Measurements from ENCODE around the gene STK39. TPM values are rescaled to one million over a fixed set of nuclear protein-coding genes. Genes with fewer than 3 reads are reported as not detected.
A peak's percentile ranks its signal among the peaks of the same experiment; 100 is the strongest.

The STK39 gene
- polyA plus RNA-seq, 1 donor from 2014 or later = 9.5 TPM

DNA sequence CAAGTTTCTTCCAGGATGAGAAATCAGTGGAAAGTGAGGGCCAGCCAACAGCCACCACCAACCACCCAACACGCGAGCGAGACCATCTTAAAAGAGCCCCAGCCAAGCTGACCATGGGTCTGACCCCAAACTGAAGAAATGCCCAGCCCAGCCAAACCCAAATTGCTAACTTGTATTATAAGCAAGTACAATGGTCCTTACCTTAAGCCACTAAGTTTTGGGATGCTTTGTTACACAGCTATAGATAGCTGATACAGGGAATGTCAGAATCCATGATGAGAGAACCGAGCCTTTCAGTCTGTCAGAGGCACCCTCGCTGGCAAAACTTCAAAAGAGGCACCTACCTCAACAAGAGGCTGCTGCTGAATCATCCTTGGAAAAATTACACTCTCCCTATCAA is 17.0 kb downstream of the STK39 start:
- H3K4me2 ChIP-seq (ENCODE audit: low read length) = no peak overlapping the region
- H3K9ac ChIP-seq (ENCODE audit: low read length) = no peak overlapping the region
- H4K20me1 ChIP-seq (ENCODE audit: insufficient read depth) = no peaks in the 10 kb centered on the region
- no peak overlapping the region for H2AFZ ChIP-seq (ENCODE audit: low read depth, low read length)
- no peak for TF ChIP-seq RAD21 (conservative IDR thresholded peaks at IDR 0.05)
- no peak for TF ChIP-seq REST (IDR thresholded peaks at IDR 0.05; ENCODE audit: borderline replicate concordance)
- TF ChIP-seq, protein P1, sequence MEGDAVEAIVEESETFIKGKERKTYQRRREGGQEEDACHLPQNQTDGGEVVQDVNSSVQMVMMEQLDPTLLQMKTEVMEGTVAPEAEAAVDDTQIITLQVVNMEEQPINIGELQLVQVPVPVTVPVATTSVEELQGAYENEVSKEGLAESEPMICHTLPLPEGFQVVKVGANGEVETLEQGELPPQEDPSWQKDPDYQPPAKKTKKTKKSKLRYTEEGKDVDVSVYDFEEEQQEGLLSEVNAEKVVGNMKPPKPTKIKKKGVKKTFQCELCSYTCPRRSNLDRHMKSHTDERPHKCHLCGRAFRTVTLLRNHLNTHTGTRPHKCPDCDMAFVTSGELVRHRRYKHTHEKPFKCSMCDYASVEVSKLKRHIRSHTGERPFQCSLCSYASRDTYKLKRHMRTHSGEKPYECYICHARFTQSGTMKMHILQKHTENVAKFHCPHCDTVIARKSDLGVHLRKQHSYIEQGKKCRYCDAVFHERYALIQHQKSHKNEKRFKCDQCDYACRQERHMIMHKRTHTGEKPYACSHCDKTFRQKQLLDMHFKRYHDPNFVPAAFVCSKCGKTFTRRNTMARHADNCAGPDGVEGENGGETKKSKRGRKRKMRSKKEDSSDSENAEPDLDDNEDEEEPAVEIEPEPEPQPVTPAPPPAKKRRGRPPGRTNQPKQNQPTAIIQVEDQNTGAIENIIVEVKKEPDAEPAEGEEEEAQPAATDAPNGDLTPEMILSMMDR (IDR thresholded peaks at IDR 0.05; ENCODE audit: poor library complexity, severe bottlenecking) = no peak
- no peak for TF ChIP-seq SMC3 (conservative IDR thresholded peaks at IDR 0.05; ENCODE audit: poor library complexity)
- TF ChIP-seq POLR2AphosphoS5 (IDR thresholded peaks at IDR 0.05) = no peak
- no peak for TF ChIP-seq EZH2 (IDR thresholded peaks at IDR 0.05; ENCODE audit: borderline replicate concordance, insufficient read depth, low read length, poor library complexity, severe bottlenecking)
- TF ChIP-seq MXI1 (conservative IDR thresholded peaks at IDR 0.05; ENCODE audit: poor library complexity, severe bottlenecking) = no peak
- no peak for TF ChIP-seq TAF1 (IDR thresholded peaks at IDR 0.05; ENCODE audit: low read depth)
- TF ChIP-seq EP300 (conservative IDR thresholded peaks at IDR 0.05; ENCODE audit: poor library complexity, severe bottlenecking) = no peak
- no peaks in the 10 kb centered on the region for H3K79me2 ChIP-seq (replicated peaks; ENCODE audit: insufficient read depth, low read length)
- H3K4me3 ChIP-seq (ENCODE audit: low read length) = no peak overlapping the region
- no peak overlapping the region for H3K27ac ChIP-seq (ENCODE audit: low read length)
- no peaks in the 10 kb centered on the region for H3K9me2 ChIP-seq (ENCODE audit: insufficient read depth, low read length)
- H3K36me3 ChIP-seq (ENCODE audit: insufficient read depth, low read length) = no peaks in the 10 kb centered on the region
- H3F3A ChIP-seq (ENCODE audit: insufficient read depth, low read length, poor library complexity, severe bottlenecking) = no peaks in the 10 kb centered on the region
- peaks cover 3% of the 10 kb centered on the region for H3K9me3 ChIP-seq (ENCODE audit: low read length)
- no peaks in the 10 kb centered on the region for H3K27me3 ChIP-seq (ENCODE audit: insufficient read depth, low read depth, low read length)

GRCh38 chr2:168224346-168224745 is 23.0 kb downstream of the STK39 start:
- no peaks in the 10 kb centered on the region for H3K36me3 ChIP-seq (ENCODE audit: insufficient read depth, low read length)
- H3K9ac ChIP-seq (ENCODE audit: low read length) = no peak overlapping the region
- no peaks in the 10 kb centered on the region for H3K9me3 ChIP-seq (ENCODE audit: low read length)
- no peak overlapping the region for H3K4me3 ChIP-seq (ENCODE audit: low read length)
- H3K4me2 ChIP-seq (ENCODE audit: low read length) = no peak overlapping the region
- H3K9me2 ChIP-seq (ENCODE audit: insufficient read depth, low read length) = no peaks in the 10 kb centered on the region
- TF ChIP-seq EP300 (conservative IDR thresholded peaks at IDR 0.05; ENCODE audit: poor library complexity, severe bottlenecking) (peak; percentile 25), SMC3 (conservative IDR thresholded peaks at IDR 0.05; ENCODE audit: poor library complexity) (no peak)
- H2AFZ ChIP-seq (ENCODE audit: low read depth, low read length) = no peak overlapping the region
- H3K27ac ChIP-seq (ENCODE audit: low read length) = peak overlapping the region; percentile 6
- no peaks in the 10 kb centered on the region for H3F3A ChIP-seq (ENCODE audit: insufficient read depth, low read length, poor library complexity, severe bottlenecking)
- H3K27me3 ChIP-seq (ENCODE audit: insufficient read depth, low read depth, low read length) = no peaks in the 10 kb centered on the region
- H3K79me2 ChIP-seq (replicated peaks; ENCODE audit: insufficient read depth, low read length) = no peaks in the 10 kb centered on the region
- no peaks in the 10 kb centered on the region for H4K20me1 ChIP-seq (ENCODE audit: insufficient read depth)

GRCh38 chr2:168222088-168222487 is 25.3 kb downstream of the STK39 start:
- no peaks in the 10 kb centered on the region for H3K79me2 ChIP-seq (replicated peaks; ENCODE audit: insufficient read depth, low read length)

More at GRCh38 chr2:168222088-168222487, 25.3 kb downstream of the STK39 start:
- no peaks in the 10 kb centered on the region for H3K27me3 ChIP-seq (ENCODE audit: insufficient read depth, low read depth, low read length)
- no peaks in the 10 kb centered on the region for H3K36me3 ChIP-seq (ENCODE audit: insufficient read depth, low read length)
- no peaks in the 10 kb centered on the region for H3F3A ChIP-seq (ENCODE audit: insufficient read depth, low read length, poor library complexity, severe bottlenecking)
- no peak overlapping the region for H3K4me2 ChIP-seq (ENCODE audit: low read length)
- H3K27ac ChIP-seq (ENCODE audit: low read length) = no peak overlapping the region
- H3K4me3 ChIP-seq (ENCODE audit: low read length) = peak overlapping the region; percentile 13
- no peak overlapping the region for H3K9ac ChIP-seq (ENCODE audit: low read length)
- no peaks in the 10 kb centered on the region for H3K9me3 ChIP-seq (ENCODE audit: low read length)
- H2AFZ ChIP-seq (ENCODE audit: low read depth, low read length) = no peak overlapping the region
- no peaks in the 10 kb centered on the region for H3K9me2 ChIP-seq (ENCODE audit: insufficient read depth, low read length)
- H4K20me1 ChIP-seq (ENCODE audit: insufficient read depth) = no peaks in the 10 kb centered on the region
- TF ChIP-seq MXI1 (conservative IDR thresholded peaks at IDR 0.05; ENCODE audit: poor library complexity, severe bottlenecking) (no peak), REST (IDR thresholded peaks at IDR 0.05; ENCODE audit: borderline replicate concordance) (no peak), TAF1 (IDR thresholded peaks at IDR 0.05; ENCODE audit: low read depth) (no peak), POLR2AphosphoS5 (IDR thresholded peaks at IDR 0.05) (no peak), EZH2 (IDR thresholded peaks at IDR 0.05; ENCODE audit: borderline replicate concordance, insufficient read depth, low read length, poor library complexity, severe bottlenecking) (no peak), EP300 (conservative IDR thresholded peaks at IDR 0.05; ENCODE audit: poor library complexity, severe bottlenecking) (no peak), RAD21 (conservative IDR thresholded peaks at IDR 0.05) (no peak), SMC3 (conservative IDR thresholded peaks at IDR 0.05; ENCODE audit: poor library complexity) (no peak)
- TF ChIP-seq, protein P1 (IDR thresholded peaks at IDR 0.05; ENCODE audit: poor library complexity, severe bottlenecking) = no peak
